Osteoblast (primary cell): Measurements from ENCODE around the gene PRODH2. TPM values are rescaled to one million over a fixed set of nuclear protein-coding genes. Genes with fewer than 3 reads are reported as not detected.

Experiments
- DNase-seq: peaks from one replicate; pipeline ENCODE4 v3.0.0; 2011; ENCODE audit warnings: low spot score, mixed read lengths; ENCODE audit not compliant: insufficient read length; ENCODE audit errors: missing footprints
- H2AFZ ChIP-seq: 2 replicates; pipeline ENCODE4 v1.6.0; 2011; ENCODE audit warnings: mild to moderate bottlenecking, low read length
- H3K27ac ChIP-seq: 2 replicates; pipeline ENCODE4 v1.5.1; 2011; ENCODE audit warnings: mild to moderate bottlenecking, low read depth, low read length, moderate library complexity
- H3K27me3 ChIP-seq: 2 replicates; pipeline ENCODE4 v1.6.0; 2012; ENCODE audit warnings: mild to moderate bottlenecking, control low read depth, inconsistent platforms, low read length, moderate library complexity; ENCODE audit not compliant: insufficient read depth
- H3K36me3 ChIP-seq: 2 replicates; pipeline ENCODE4 v1.5.1; 2011; ENCODE audit warnings: mild to moderate bottlenecking, low read length, control low read depth, moderate library complexity; ENCODE audit not compliant: insufficient read depth
- H3K4me1 ChIP-seq: 2 replicates; pipeline ENCODE4 v1.5.1; 2011; ENCODE audit warnings: mild to moderate bottlenecking, low read length, control low read depth, moderate library complexity; ENCODE audit not compliant: insufficient read depth
- H3K4me2 ChIP-seq: 2 replicates; pipeline ENCODE4 v1.6.0; 2011; ENCODE audit warnings: mild to moderate bottlenecking, low read length; ENCODE audit not compliant: insufficient read depth
- H3K4me3 ChIP-seq: fragments of 200-600 bp; sonication (generic); 3 replicates; pipeline ENCODE4 v1.5.1; 2012; ENCODE audit warnings: mild to moderate bottlenecking, low read length, inconsistent platforms; ENCODE audit not compliant: insufficient read depth
- H3K79me2 ChIP-seq: 2 replicates; pipeline ENCODE4 v1.6.0; 2012; ENCODE audit warnings: mild to moderate bottlenecking, low read length, control low read depth, inconsistent platforms; ENCODE audit not compliant: insufficient read depth
- H3K9me3 ChIP-seq: 2 replicates; pipeline ENCODE4 v1.5.1; 2011; ENCODE audit warnings: low read depth, low read length, control low read depth
- H4K20me1 ChIP-seq: 2 replicates; pipeline ENCODE4 v1.6.0; 2012; ENCODE audit warnings: mild to moderate bottlenecking, low read length, control low read depth; ENCODE audit not compliant: insufficient read depth
- CTCF ChIP-seq: IDR thresholded peaks from 2 replicates; pipeline ENCODE4 v1.5.1; 2011; ENCODE audit warnings: mild to moderate bottlenecking, low read depth, low read length, moderate library complexity; ENCODE audit errors: extremely low read depth
- total RNA-seq: library from RNA; depleted of rRNA; stranded (reverse); fragments of >200 nt; gene quantifications from 2 replicates; pipeline ENCODE4 v1.2.3, GENCODE V29; 2012

Gene PRODH2
- total RNA-seq, 1 donor, result not detected

DNA sequence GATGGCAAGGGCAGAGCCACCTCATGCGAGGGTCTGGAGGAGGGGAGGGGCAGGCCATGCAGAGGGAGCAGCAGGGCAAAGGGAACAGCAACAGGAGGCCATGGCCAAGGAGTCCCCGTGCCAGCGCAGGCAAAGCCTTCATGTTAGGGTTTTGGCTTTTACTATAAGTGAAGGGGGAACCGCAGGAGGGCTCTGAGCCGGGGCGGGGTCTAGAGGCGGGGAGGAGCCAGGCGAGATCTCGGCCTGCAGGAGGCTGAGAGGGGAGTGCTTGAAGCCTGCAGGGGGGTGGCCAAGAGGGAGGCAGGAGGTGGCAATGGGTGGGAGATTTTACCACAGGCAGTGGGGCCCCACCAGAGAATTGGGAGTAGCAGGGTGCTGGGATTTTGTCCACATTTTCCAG, 31.0 kb downstream of the PRODH2 start:
- no peaks in the 10 kb centered on the region for H3K4me1 ChIP-seq
- no peak overlapping the region for H3K4me3 ChIP-seq
- no peak overlapping the region for H3K4me2 ChIP-seq
- H2AFZ ChIP-seq, result no peak overlapping the region
- no peak for TF ChIP-seq CTCF
- no peaks in the 10 kb centered on the region for H3K36me3 ChIP-seq
- H3K9me3 ChIP-seq, result no peaks in the 10 kb centered on the region
- H3K27me3 ChIP-seq, result no peaks in the 10 kb centered on the region
- H3K27ac ChIP-seq, result no peak overlapping the region
- no peaks in the 10 kb centered on the region for H4K20me1 ChIP-seq
- peak; percentile 51 for DNase-seq
- H3K79me2 ChIP-seq, result no peaks in the 10 kb centered on the region

DNA sequence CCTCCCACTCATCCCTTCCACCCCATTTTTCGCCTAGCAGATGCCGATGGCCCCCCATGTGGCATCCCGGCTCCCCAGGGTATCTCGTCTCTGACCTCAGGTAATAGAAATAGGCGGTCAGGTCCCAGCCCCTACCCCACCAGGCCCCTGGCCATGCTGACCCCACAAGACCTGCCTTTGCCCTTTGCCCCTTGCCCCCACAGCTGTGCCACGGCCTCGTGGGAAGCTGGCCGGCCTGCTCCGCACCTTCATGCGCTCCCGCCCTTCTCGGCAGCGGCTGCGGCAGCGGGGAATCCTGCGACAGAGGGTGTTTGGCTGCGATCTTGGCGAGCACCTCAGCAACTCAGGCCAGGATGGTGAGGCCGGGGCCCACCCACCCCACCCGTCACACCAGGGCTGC, 31.9 kb downstream of the PRODH2 start:
- no peak for TF ChIP-seq CTCF

GRCh38 chr19:35780058-35780457, 32.6 kb downstream of the PRODH2 start:
- Histone ChIP-seq H3K9me3 (no peaks in the 10 kb centered on the region), H3K27me3 (no peaks in the 10 kb centered on the region), H3K4me3 (no peak overlapping the region), H3K4me1 (peaks cover under 1% of the 10 kb centered on the region), H3K79me2 (peaks cover 2% of the 10 kb centered on the region), H2AFZ (no peak overlapping the region), H3K4me2 (no peak overlapping the region), H3K27ac (no peak overlapping the region), H4K20me1 (no peaks in the 10 kb centered on the region), H3K36me3 (no peaks in the 10 kb centered on the region)
- TF ChIP-seq CTCF, result no peak
- DNase-seq, result peak; percentile 72

More for the DNA sequence above, 31.9 kb downstream of the PRODH2 start:
- H4K20me1 ChIP-seq, result no peaks in the 10 kb centered on the region
- no peak overlapping the region for H2AFZ ChIP-seq
- peaks cover 2% of the 10 kb centered on the region for H3K79me2 ChIP-seq
- H3K4me2 ChIP-seq, result no peak overlapping the region
- no peaks in the 10 kb centered on the region for H3K36me3 ChIP-seq
- H3K27ac ChIP-seq, result no peak overlapping the region
- H3K9me3 ChIP-seq, result no peaks in the 10 kb centered on the region
- DNase-seq, result peak; percentile 47
- H3K4me1 ChIP-seq, result no peaks in the 10 kb centered on the region
- no peak overlapping the region for H3K4me3 ChIP-seq
- no peaks in the 10 kb centered on the region for H3K27me3 ChIP-seq

- H3K27me3 ChIP-seq, result no peaks in the 10 kb centered on the region
- no peak overlapping the region for H3K4me3 ChIP-seq
- no peaks in the 10 kb centered on the region for H3K36me3 ChIP-seq
- H4K20me1 ChIP-seq, result no peaks in the 10 kb centered on the region
- peak; percentile 25 for DNase-seq
- peaks cover 7% of the 10 kb centered on the region for H3K4me1 ChIP-seq
- H3K27ac ChIP-seq, result no peak overlapping the region
- H3K4me2 ChIP-seq, result no peak overlapping the region
- H3K79me2 ChIP-seq, result peaks cover 2% of the 10 kb centered on the region
- H2AFZ ChIP-seq, result no peak overlapping the region
- H3K9me3 ChIP-seq, result no peaks in the 10 kb centered on the region
- TF ChIP-seq CTCF, result no peak
Observed at GRCh38 chr19:35779033-35779432, 33.6 kb downstream of the PRODH2 start.
